Parathyroid adenoma (tissue), 2 donors: Measurements from ENCODE around the gene MB21D2.

Experiments
- H2AFZ ChIP-seq: fragments of 300-600 bp; sonication (generic); one replicate; pipeline ENCODE4 v1.7.0; 2017; ENCODE audit warnings: antibody characterized with exemption, mild to moderate bottlenecking
- H3K27ac ChIP-seq: fragments of 300-600 bp; sonication (generic); one replicate; pipeline ENCODE4 v1.7.0; 2017
- H3K27me3 ChIP-seq: fragments of 300-600 bp; sonication (generic); one replicate; pipeline ENCODE4 v1.7.0; 2017; ENCODE audit warnings: low read length; ENCODE audit not compliant: control insufficient read depth, insufficient read depth
- H3K36me3 ChIP-seq: fragments of 300-600 bp; sonication (generic); one replicate; pipeline ENCODE4 v1.7.0; 2017; ENCODE audit warnings: low read length; ENCODE audit not compliant: control insufficient read depth, insufficient read depth
- H3K4me1 ChIP-seq: fragments of 300-600 bp; sonication (generic); one replicate; pipeline ENCODE4 v1.7.0; 2017; ENCODE audit warnings: control low read depth
- H3K4me2 ChIP-seq: fragments of 300-600 bp; sonication (generic); one replicate; pipeline ENCODE4 v1.7.0; 2017; ENCODE audit warnings: low read length
- H3K4me3 ChIP-seq: fragments of 300-600 bp; sonication (generic); one replicate; pipeline ENCODE4 v1.7.0; 2017; ENCODE audit warnings: low read depth, low read length
- H3K79me2 ChIP-seq: fragments of 300-600 bp; sonication (generic); one replicate; pipeline ENCODE4 v1.7.0; 2017; ENCODE audit warnings: control low read depth
- H3K9ac ChIP-seq: fragments of 300-600 bp; sonication (generic); one replicate; pipeline ENCODE4 v1.7.0; 2017; ENCODE audit warnings: mild to moderate bottlenecking
- H3K9me3 ChIP-seq: fragments of 300-600 bp; sonication (generic); one replicate; pipeline ENCODE4 v1.7.0; 2017; ENCODE audit warnings: low read length; ENCODE audit not compliant: control insufficient read depth
- TF ChIP-seq, protein P1 (sequence below): fragments of 300-600 bp; sonication (generic); IDR thresholded peaks from one replicate; pipeline ENCODE4 v1.7.0; 2017; ENCODE audit warnings: antibody characterized with exemption, mild to moderate bottlenecking
- donor health status: primary hyperparathyroidism.

Gene MB21D2

DNA sequence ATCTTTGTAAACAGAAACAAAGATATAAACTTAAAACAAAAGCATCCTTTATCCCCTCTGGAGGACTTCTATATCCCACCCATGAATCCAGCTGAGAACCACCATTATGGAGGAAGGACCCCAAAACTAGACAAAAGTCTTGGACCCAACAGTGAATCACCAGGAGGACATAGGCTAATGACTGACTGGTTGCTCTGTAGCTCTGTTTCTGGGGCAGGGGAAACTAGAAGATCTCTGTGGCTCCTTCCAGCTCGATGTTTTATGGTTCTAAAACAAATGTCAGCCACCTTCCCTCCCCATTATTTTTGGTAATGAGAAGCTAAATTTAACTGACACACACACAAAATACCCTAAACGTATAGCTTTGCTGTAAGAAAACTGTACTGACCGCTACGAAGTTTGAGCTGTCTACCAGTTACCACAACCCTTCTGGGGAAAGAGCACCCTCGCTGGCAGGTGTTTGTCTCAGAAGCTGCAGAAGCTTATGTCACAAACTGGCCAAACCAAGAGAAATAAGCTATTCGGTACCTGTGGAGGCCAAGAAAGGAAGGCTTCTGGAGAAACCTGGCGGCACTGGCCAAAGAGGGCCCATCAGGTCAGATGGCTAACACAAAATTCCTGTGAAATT is 36.4 kb downstream of the MB21D2 start:
- Histone ChIP-seq H3K4me3 (no peak overlapping the region), H3K36me3 (no peaks in the 10 kb centered on the region), H3K9me3 (no peaks in the 10 kb centered on the region), H2AFZ (no peak overlapping the region), H3K27me3 (no peaks in the 10 kb centered on the region), H3K79me2 (peaks cover 4% of the 10 kb centered on the region), H3K4me1 (no peaks in the 10 kb centered on the region), H3K4me2 (no peak overlapping the region), H3K27ac (no peak overlapping the region), H3K9ac (no peak overlapping the region)
- TF ChIP-seq, protein P1, sequence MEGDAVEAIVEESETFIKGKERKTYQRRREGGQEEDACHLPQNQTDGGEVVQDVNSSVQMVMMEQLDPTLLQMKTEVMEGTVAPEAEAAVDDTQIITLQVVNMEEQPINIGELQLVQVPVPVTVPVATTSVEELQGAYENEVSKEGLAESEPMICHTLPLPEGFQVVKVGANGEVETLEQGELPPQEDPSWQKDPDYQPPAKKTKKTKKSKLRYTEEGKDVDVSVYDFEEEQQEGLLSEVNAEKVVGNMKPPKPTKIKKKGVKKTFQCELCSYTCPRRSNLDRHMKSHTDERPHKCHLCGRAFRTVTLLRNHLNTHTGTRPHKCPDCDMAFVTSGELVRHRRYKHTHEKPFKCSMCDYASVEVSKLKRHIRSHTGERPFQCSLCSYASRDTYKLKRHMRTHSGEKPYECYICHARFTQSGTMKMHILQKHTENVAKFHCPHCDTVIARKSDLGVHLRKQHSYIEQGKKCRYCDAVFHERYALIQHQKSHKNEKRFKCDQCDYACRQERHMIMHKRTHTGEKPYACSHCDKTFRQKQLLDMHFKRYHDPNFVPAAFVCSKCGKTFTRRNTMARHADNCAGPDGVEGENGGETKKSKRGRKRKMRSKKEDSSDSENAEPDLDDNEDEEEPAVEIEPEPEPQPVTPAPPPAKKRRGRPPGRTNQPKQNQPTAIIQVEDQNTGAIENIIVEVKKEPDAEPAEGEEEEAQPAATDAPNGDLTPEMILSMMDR: no peak

DNA sequence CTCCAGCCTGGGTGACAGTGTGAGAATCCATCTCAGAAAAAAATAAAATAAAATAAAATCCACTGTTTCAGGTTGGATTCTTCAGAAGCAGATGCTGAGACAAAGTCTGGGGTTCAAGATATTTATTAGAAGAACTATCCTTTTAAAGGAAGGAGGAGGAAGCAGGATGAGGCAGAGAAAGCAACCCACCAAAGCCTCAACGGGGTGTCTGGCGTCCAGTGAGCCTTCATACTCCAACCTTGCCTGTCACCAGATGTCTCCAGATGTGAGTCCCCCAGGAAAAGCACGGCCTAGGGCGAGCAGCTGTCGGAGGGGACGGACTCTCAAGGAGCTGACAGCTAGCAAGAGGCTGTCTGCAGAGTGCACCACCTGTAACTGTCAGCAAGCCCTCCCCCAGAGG is 37.3 kb downstream of the MB21D2 start:
- Histone ChIP-seq H2AFZ (no peak overlapping the region), H3K9ac (no peak overlapping the region), H3K4me1 (no peaks in the 10 kb centered on the region), H3K27ac (no peak overlapping the region), H3K79me2 (peaks cover 4% of the 10 kb centered on the region), H3K9me3 (no peaks in the 10 kb centered on the region), H3K4me3 (no peak overlapping the region), H3K36me3 (no peaks in the 10 kb centered on the region), H3K4me2 (no peak overlapping the region), H3K27me3 (no peaks in the 10 kb centered on the region)
- TF ChIP-seq, protein P1: no peak

DNA sequence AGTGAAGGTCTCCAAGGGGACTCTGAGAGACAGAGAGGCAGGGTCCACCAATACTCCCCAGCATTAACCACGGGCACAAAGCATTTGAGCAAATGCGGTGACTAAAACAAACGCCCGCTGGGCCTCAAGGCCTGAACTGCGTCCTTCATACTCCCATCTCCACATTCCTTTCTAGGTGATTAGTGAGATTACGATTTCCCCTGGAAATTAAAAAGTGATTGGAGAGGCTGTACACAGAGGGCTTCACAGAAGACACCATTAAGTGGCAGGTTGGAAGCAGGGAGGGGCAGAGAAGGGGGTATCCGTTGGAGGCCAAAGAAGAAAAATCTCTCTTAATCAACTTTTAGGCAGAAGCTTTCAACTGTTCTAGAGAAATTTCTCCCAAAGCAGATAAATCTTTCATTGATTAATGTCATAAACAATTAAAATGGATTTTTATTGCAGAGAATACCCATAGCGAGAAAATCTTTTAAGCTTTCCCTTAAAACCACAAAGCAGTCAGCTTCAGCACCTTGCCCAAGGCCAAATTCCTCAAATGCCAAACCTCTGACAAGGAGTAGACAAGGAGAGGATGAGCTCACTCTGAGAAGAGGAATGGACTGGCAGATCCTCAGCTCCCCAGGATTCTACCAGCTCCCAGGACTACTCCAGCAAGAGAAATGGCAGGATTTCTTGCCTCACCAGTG is 38.2 kb downstream of the MB21D2 start:
- no peak overlapping the region for H3K9ac ChIP-seq
- H3K9me3 ChIP-seq: no peaks in the 10 kb centered on the region
- H3K4me2 ChIP-seq: no peak overlapping the region
- no peaks in the 10 kb centered on the region for H3K36me3 ChIP-seq
- peaks cover 4% of the 10 kb centered on the region for H3K79me2 ChIP-seq
- H3K4me1 ChIP-seq: no peaks in the 10 kb centered on the region
- TF ChIP-seq, protein P1: no peak
- H3K4me3 ChIP-seq: no peak overlapping the region
- no peaks in the 10 kb centered on the region for H3K27me3 ChIP-seq
- H2AFZ ChIP-seq: no peak overlapping the region
- no peak overlapping the region for H3K27ac ChIP-seq

DNA sequence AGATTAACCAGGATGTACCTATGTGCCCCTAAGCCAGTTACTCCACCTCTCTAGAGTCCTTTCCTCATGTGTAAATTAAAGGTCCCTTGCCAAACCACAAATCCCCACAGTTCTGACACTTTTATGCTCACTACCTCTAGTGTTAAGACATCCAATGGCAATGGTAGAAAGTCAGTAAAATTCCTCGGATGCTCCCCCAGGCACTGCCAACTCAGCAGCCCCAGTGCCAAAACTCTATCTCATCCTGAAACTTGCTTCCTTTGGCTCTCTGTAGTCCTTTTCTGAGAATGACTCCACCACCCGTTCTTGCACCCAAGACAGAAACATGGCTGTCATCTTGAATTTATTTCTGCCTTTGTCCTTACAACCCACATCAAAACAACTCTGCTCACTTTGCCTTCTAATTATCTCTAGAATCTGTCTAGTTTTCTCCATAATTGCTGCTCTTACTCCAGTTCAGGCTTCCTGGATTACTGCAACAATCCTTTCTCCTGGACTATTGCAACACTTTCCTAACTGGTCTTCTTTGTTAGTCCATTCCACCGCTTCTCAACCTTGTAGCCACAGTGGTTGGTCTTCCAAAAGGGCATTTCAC is 41.6 kb downstream of the MB21D2 start:
- Histone ChIP-seq H3K27me3 (no peaks in the 10 kb centered on the region), H3K9me3 (no peaks in the 10 kb centered on the region), H3K4me1 (no peaks in the 10 kb centered on the region), H3K27ac (no peak overlapping the region), H3K9ac (no peak overlapping the region), H3K36me3 (no peaks in the 10 kb centered on the region), H3K4me3 (no peak overlapping the region), H2AFZ (no peak overlapping the region), H3K79me2 (peaks cover 4% of the 10 kb centered on the region), H3K4me2 (no peak overlapping the region)
- TF ChIP-seq, protein P1: no peak
